BLaER1 (cell line): ENCODE results near the gene CAPN5.
"Not testable (repeated sequence)": the region's sequence is repeated elsewhere in the genome, so short reads cannot be mapped to it uniquely, and the experiment has no call there.

ENCODE experiments used
- H3K27ac ChIP-seq: shearing (Covaris generic); formaldehyde crosslinking; 2 replicates; pipeline ENCODE4 v1.8.1; 2022
- H3K27me3 ChIP-seq: shearing (Covaris generic); formaldehyde crosslinking; 2 replicates; pipeline ENCODE4 v1.8.1; 2022
- H3K36me3 ChIP-seq: shearing (Covaris generic); formaldehyde crosslinking; 2 replicates; pipeline ENCODE4 v1.8.1; 2022
- H3K4me1 ChIP-seq: shearing (Covaris generic); formaldehyde crosslinking; 2 replicates; pipeline ENCODE4 v1.8.1; 2022
- H3K4me2 ChIP-seq: shearing (Covaris generic); formaldehyde crosslinking; 2 replicates; pipeline ENCODE4 v1.8.1; 2022
- H3K4me3 ChIP-seq: shearing (Covaris generic); formaldehyde crosslinking; 2 replicates; pipeline ENCODE4 v1.8.1; 2022
- H3K9ac ChIP-seq: shearing (Covaris generic); formaldehyde crosslinking; 2 replicates; pipeline ENCODE4 v1.8.1; 2022
- H3K9me3 ChIP-seq: shearing (Covaris generic); formaldehyde crosslinking; 2 replicates; pipeline ENCODE4 v1.8.1; 2022
- H4K20me1 ChIP-seq: shearing (Covaris generic); formaldehyde crosslinking; 2 replicates; pipeline ENCODE4 v1.8.1; 2022
- Cebpa-rat ChIP-seq: shearing (Covaris generic); IDR thresholded peaks from 2 replicates; pipeline ENCODE4 v1.8.1; 2022

Gene CAPN5

DNA sequence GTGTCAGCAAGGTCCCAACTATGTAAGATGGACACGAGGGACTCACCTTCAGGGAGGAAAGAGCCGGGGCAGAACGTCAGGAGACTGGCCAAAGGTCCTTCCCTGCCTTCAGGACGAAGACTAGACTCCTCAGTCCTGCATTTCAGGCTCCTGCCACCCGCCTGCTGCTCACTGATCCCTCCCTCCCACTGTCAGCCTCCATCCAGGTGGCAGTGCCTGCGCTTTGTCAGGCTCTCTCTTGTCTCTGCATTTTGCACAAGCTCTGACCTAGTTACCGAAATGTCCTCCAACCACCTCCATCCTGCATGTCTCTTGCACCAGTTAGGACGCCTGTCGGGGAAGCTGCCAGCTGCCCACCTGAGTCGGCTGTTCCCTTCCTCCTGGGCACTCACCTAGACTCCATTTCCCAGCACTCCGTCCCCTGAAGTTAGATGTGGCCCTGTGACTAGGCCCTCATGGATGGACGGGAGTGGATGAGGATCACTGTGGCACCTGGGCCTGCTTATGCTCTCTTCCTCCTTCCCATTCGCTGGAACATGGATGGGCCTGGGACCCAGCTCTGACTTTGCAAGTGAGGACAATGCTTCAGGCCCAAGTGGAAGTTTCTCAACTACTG, 24.6 kb upstream of the CAPN5 start:
- Histone ChIP-seq H3K9me3 (peaks cover 11% of the 10 kb centered on the region), H3K4me1 (peaks cover 28% of the 10 kb centered on the region), H3K4me2 (no peak overlapping the region), H3K27ac (no peak overlapping the region), H3K9ac (no peak overlapping the region), H3K4me3 (no peak overlapping the region), H3K36me3 (no peaks in the 10 kb centered on the region), H3K27me3 (peaks cover 16% of the 10 kb centered on the region), H4K20me1 (no peaks in the 10 kb centered on the region)
- TF ChIP-seq Cebpa-rat: no peak

GRCh38 chr11:77044356-77044755, 22.4 kb upstream of the CAPN5 start:
- Histone ChIP-seq H3K27me3 (peaks cover 10% of the 10 kb centered on the region), H3K9me3 (peaks cover 11% of the 10 kb centered on the region), H3K4me3 (no peak overlapping the region), H3K4me2 (no peak overlapping the region), H3K4me1 (peaks cover 16% of the 10 kb centered on the region), H3K36me3 (no peaks in the 10 kb centered on the region), H3K9ac (no peak overlapping the region), H4K20me1 (no peaks in the 10 kb centered on the region), H3K27ac (no peak overlapping the region)
- no peak for TF ChIP-seq Cebpa-rat

- TF ChIP-seq Cebpa-rat: no peak
- Histone ChIP-seq H3K4me3 (no peak overlapping the region), H3K27ac (no peak overlapping the region), H3K27me3 (peaks cover 5% of the 10 kb centered on the region), H3K9ac (no peak overlapping the region), H3K36me3 (no peaks in the 10 kb centered on the region), H3K4me1 (peaks cover 11% of the 10 kb centered on the region), H3K4me2 (no peak overlapping the region), H3K9me3 (peaks cover 8% of the 10 kb centered on the region), H4K20me1 (no peaks in the 10 kb centered on the region)
Measured at GRCh38 chr11:77044886-77045285, 21.9 kb upstream of the CAPN5 start.

GRCh38 chr11:77046060-77046501, 20.7 kb upstream of the CAPN5 start:
- H3K36me3 ChIP-seq: no peaks in the 10 kb centered on the region
- H3K9me3 ChIP-seq: no peaks in the 10 kb centered on the region
- no peak overlapping the region for H3K4me3 ChIP-seq
- H3K4me1 ChIP-seq: peaks cover 11% of the 10 kb centered on the region
- H3K27me3 ChIP-seq: no peaks in the 10 kb centered on the region
- no peak for TF ChIP-seq Cebpa-rat
- no peaks in the 10 kb centered on the region for H4K20me1 ChIP-seq
- no peak overlapping the region for H3K4me2 ChIP-seq
- H3K27ac ChIP-seq: no peak overlapping the region
- no peak overlapping the region for H3K9ac ChIP-seq

DNA sequence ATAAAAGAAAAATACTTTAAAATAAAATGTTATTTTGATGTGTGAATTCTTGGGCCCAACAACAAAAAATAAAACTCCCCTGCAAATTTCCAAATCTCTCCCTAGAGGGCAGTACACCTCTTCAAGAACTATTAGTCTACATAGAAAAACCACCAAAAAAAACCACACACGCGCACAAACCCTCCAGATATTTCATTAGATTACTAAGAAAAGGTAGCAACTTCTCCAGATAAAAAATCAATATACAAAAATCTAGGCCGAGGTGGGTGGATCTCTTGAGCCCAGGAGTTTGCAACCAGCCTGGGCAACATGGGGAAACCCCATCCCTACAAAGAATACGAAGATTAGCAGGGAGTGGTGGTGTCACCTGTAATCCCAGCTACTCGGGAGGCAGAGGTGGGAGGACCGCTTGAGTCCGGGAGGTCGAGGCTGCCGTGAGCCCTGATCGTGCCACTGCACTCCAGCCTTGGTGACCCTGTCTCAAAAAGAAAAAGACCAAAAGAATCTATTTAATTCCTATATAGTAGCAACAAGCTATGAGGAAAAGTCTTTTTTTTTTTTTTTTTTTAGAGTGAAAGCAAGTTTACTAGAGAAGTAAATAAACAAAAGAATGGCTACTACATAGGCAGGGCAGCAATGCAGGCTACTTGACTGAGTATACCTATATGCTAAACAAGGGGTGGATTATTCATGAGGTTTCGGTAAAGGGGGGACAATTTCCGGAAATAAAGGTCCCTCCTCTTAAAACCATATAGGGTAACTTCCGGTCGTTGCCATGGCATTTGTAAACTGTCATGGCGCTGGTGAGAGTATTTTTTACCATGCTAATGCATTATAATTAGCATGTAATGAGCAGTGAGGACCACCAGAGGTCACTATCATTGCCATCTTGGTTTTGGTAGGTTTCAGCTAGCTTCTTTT, 19.5 kb upstream of the CAPN5 start:
- Histone ChIP-seq H3K4me2 (peak overlapping the region; percentile 90), H3K4me1 (peaks cover 11% of the 10 kb centered on the region), H3K9ac (no peak overlapping the region), H3K4me3 (peak overlapping the region; percentile 58), H3K27me3 (no peaks in the 10 kb centered on the region), H3K27ac (no peak overlapping the region), H3K36me3 (no peaks in the 10 kb centered on the region), H4K20me1 (no peaks in the 10 kb centered on the region), H3K9me3 (no peaks in the 10 kb centered on the region)
- no peak for TF ChIP-seq Cebpa-rat

DNA sequence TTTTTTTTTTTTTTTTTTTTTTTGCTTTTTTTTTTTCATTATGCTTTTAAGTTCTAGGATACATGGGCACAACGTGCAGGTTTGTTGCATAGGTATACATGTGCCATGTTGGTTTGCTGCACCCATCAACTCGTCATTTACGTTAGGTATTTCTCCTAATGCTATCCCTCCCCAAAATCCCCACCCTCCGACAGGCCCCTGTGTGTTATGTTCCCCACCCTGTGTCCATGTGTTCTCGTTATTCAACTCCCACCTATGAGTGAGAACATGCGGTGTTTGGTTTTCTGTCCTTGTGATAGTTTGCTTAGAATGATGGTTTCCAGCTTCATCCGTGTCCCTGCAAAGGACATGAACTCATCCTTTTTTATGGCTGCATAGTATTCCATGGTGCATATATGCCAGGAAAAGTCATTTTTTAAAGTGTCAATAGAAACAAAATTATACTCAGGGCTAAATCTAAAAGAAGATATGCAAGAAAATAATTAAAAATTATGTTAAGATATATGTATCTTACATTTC, 18.8 kb upstream of the CAPN5 start:
- H3K4me1 ChIP-seq: peaks cover 11% of the 10 kb centered on the region
- not testable (repeated sequence) for H4K20me1 ChIP-seq, H3K27me3 ChIP-seq, H3K9ac ChIP-seq, H3K27ac ChIP-seq, H3K4me3 ChIP-seq, H3K36me3 ChIP-seq, H3K4me2 ChIP-seq, H3K9me3 ChIP-seq

- Histone ChIP-seq H3K4me1 (peaks cover 11% of the 10 kb centered on the region), H3K27me3 (no peaks in the 10 kb centered on the region), H3K4me3 (no peak overlapping the region), H3K9ac (no peak overlapping the region), H4K20me1 (no peaks in the 10 kb centered on the region), H3K9me3 (no peaks in the 10 kb centered on the region), H3K4me2 (no peak overlapping the region), H3K36me3 (no peaks in the 10 kb centered on the region), H3K27ac (no peak overlapping the region)
- TF ChIP-seq Cebpa-rat: no peak
Measured at GRCh38 chr11:77049026-77049425, 17.7 kb upstream of the CAPN5 start.

DNA sequence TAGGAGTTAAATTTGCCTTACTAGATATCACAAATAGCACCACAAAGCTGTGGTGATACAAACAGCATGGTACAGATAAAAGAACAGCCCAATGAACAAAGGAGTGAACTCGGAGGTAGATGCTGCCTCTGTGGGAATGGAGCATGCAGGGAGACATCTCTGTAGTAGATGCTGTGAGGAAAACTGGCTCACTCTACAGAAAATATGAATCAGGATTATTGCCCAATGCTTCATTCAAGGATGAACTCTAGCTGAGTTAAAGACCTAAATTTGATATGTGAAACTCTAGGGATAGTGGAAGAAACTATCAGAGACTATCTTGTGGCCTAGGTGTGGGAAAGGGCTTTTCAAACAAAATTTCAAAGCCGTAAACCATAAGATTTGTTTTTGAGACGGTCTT, 15.3 kb upstream of the CAPN5 start:
- Histone ChIP-seq H3K9ac (no peak overlapping the region), H3K4me1 (peaks cover 5% of the 10 kb centered on the region), H3K36me3 (no peaks in the 10 kb centered on the region), H3K4me3 (no peak overlapping the region), H3K27ac (no peak overlapping the region), H3K27me3 (no peaks in the 10 kb centered on the region), H3K4me2 (no peak overlapping the region), H3K9me3 (peaks cover 9% of the 10 kb centered on the region), H4K20me1 (no peaks in the 10 kb centered on the region)
- TF ChIP-seq Cebpa-rat: no peak

DNA sequence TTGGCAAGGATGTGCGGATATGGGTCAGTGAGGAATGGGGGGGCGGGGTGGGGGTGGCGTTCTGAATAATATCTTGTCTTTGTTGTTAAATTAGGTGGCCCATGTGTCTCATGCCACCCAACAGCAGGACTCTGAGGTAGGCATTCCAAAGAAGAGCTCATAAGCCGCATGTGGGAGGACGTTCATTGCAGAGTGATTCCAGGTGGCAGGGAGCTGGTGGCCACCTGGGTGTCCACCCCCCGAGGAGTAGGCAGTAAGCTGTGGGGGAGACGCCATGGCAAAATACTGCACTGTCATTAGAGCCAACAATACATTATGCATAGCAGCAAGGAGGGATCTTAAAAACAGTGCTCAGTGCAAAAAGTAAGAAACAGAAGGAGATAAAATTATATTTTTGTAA, 14.3 kb upstream of the CAPN5 start:
- Histone ChIP-seq H3K4me1 (no peaks in the 10 kb centered on the region), H3K36me3 (no peaks in the 10 kb centered on the region), H3K4me2 (no peak overlapping the region), H3K27ac (no peak overlapping the region), H3K9ac (no peak overlapping the region), H3K4me3 (no peak overlapping the region), H3K9me3 (peaks cover 19% of the 10 kb centered on the region), H3K27me3 (no peaks in the 10 kb centered on the region), H4K20me1 (no peaks in the 10 kb centered on the region)
- TF ChIP-seq Cebpa-rat: no peak
